GM18858 (cell line): ENCODE data around the gene L3MBTL4.
"Not testable (repeated sequence)": the region's sequence is repeated elsewhere in the genome, so short reads cannot be mapped to it uniquely, and the experiment has no call there.

Experiments used
- ATAC-seq: cut with Tn5 transposase; IDR thresholded peaks from one replicate; pipeline ENCODE4 v1.9.1; 2021; ENCODE audit not compliant: unreplicated experiment

L3MBTL4 gene

DNA sequence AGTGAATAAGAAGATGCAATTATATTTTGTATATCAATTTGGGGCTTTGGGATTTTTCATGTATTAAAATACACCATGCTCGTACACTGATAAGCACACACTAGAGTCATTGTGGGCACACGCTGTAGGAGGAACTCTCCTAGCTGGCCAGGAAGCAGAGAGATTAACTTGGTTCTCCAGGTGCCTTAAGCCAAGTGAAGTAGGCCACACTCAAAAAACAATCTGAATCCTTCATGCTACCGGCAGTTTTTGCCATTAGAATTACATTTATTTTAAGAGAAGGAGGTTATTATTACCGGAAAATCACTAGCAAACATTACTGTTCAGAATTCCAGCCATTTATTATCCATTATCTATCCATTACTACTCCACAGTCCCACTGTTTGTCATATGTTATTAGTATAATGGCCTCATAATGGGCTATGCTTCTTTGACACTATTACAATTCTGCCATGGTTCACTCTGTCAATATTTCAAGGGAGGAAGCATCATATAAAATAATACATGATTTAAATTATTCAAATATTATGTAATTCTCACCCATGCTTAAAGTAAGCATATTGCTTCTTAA lies 214.4 kb downstream of the L3MBTL4 start:
- no peak for ATAC-seq

DNA sequence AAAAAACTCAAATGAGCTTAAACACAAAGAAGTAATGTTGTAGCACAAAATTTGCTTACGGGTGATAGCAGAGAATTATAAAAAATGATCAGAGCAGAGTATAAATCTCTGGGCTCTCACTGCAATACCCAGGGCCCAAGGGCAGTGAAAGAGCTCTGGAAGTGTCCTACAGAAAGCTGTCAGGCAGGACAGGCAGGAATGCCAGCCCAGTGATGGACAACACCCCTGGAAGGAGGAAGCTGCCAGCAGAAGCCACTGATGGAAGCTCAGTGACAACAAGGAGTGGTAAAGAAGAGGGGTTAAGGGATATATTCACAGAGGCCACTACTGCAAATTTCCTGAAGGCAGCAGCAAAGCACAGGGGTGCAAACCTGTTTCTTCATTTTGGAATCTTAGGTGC lies 214.9 kb downstream of the L3MBTL4 start:
- no peak for ATAC-seq

DNA sequence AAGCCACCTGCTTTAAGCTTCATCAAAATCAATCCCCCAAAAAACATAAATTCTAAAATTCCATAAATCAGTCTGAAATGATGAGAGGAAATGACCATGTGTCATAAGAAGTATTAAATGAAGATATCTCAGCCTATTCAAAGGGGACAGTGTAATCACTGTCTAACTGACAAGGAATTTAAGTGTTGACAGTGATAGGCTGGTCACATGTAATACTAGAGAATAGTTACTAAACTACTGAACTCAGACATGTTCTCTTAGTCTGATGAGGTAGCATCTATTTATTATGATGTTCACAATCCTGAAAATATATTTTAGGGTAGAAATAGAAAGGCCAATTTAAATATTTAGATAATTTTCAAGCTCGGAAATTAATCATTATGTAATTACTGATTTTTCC lies 216.1 kb downstream of the L3MBTL4 start:
- ATAC-seq, result no peak

DNA sequence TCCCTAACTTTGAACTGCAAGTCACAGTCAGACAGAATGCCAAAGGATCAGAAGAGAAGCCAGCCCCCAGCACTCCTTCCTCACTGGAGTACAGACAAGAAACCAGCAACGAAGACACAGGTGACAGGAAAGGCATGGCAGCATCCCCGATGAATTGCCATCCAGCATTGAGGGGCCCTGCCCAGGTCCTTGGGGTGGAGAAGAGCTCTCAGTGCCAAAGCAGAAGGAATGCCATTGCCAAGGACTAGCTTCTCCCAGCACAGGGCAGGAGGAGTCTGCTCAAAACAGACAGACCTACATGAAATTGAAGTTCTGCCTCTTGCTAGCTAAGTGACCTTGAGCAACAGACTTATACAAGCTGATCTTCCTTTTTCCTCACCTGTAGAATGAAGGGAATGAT lies 220.1 kb downstream of the L3MBTL4 start:
- ATAC-seq, result no peak

DNA sequence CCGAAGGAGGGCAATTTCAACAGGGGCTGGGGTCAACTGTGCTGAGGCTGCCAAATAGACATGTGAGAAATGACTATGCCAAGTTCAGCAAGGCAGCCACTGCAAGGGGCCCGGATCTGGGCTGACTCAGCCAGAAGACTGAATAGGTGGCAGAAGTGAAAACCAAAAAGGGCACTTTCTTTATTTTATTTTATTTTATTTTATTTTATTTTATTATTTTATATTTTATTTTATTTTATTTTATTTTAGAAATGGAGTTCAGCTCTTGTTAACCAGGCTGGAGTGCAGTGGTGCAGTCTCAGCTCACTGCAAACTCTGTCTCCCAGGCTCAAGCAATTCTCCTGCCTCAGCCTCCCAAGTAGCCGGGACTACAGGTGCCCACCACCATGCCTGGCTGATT lies 228.9 kb downstream of the L3MBTL4 start:
- not testable (repeated sequence) for ATAC-seq

DNA sequence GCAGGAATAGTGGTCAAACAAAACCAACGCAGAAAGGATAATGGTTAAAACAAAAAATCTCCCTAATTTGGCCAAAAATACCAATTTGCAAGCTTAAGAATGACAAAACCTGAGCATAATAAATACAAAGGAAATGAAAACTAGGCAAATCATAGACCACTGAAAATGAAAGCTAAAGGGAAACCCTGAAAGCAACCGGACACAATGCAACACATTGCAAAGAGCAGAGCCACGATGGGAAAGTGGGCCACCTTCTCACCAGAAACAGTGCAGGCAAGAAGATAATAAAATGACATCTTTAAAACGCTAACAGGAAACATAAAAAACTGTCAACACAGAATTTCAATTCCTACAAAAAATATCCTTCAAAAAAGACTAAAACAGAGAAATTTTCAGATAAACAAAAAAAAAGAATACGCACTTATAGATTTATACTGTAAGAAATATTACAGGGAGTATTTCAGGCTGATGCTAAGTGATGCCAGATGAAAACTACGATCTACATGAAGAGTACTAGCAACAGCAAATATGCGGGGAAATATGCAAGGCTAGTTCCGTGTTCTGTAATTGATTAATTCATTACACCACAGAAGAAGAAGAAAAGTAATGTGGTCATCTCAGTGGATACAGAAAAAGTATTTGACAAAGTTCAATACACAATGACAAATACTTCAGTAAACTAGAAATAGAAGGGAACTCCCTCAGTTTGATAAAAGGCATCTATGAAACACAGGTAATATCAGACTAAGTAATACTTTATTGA lies 239.5 kb downstream of the L3MBTL4 start:
- ATAC-seq, result no peak

DNA sequence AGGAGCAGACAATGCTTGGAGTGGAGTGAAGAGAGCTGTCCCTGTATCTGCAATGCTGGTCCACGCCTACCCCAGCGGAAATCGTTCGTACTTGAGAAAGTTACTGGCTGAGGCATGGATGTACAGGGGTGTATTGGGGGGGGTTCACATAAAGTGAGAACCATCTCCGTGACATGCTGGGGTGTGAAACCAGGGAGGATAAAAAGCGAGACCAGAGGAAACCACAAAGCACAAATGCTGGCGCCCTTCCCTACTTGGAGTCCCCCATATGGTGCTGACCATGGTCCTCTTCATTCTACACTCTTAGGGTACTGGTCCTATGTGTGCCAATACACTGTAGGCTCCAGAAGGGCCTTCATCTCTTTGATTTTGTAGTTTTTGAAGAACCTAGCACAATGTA lies 244.1 kb downstream of the L3MBTL4 start:
- no peak for ATAC-seq

DNA sequence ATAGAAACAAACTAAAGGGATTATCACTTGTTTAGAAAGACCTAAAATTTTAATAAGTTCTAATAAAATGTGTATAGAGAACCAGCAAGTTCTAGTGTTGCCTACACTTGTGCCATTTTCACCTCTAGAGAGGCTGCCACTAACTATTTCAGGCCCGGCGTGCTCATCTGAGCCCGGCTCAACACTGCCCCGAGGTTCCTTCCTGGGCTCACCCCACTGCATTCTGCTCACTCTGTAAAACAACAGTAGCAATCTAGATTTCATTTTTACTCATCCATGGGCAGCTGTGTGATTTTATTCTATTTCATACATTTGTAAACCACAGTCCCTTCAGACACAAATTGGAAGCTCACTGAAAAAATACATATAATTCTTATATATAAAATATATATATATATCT lies 253.2 kb downstream of the L3MBTL4 start:
- no peak for ATAC-seq

DNA sequence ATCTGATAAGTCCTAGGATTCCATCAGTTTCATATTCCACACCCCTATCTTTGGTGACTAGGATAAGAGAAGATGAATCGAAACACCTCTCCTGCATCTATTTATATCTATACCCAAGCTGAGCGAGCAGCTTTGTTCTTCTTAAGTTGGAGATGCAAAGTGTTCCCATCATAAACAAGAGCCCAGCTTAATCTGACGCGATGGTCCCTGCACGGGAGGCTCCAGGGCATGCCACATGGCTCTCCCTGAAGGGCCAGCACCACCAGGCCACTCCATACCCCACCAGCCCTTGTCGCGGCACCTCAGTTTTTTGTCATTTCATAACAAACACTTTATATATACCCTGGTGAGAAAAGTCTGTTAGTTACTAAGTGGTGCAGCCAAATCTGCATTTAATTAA lies 255.3 kb downstream of the L3MBTL4 start:
- ATAC-seq, result no peak

DNA sequence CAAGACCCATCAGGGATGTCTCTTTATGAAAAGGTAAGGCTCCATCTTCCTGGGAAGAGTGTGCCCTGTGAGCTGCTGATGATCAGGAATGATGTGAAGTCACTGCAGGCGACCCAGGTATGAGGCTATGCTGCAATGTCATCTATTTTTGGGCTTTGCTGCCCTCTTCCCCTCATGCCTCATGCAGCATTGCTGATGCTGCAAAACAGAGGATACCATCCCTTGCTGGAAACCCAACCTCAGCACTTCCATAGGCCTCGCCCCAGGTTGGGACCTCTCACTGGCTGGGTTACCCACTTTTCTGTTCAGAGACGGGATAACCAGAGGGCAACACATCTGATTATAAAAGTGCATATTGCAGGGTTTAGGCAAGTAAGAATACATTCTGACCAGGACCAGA lies 255.8 kb downstream of the L3MBTL4 start:
- no peak for ATAC-seq

DNA sequence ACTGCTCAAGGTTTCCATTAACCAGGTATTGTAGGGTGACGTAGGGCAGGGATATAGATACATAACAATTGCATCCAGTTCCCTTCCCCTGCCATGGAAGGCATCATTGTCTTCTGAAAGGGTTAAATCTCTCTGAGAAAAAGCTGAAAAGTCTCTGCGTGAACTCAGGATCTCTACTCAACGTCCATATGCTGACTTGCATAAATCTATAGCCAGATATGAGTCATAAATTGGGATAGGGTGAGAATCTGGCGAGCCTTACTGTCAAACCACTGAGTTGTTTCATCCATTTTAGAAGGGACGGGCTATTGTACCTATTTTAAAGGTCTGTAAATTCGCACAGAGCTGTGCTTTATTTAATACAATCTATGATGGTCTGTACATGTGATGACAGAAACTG lies 258.3 kb downstream of the L3MBTL4 start:
- ATAC-seq, result no peak

DNA sequence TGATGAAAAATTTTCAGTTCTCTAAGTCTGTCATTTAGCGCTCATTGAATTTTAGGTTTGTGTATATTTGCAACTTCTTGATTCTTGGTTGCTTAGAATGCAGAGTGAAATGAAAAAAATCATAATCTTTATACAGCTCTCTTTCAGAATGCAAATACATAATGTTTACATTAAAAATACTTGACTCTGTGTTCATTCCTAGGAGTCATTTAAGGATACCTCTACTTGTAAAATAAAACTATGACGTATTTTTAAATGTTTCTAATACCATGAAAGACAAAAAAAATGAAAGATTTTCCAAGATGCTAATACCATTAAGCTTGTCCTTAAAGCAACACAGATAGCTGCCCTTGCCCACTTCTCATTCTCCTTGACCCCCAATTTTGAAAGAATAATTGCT lies 259.0 kb downstream of the L3MBTL4 start:
- no peak for ATAC-seq

DNA sequence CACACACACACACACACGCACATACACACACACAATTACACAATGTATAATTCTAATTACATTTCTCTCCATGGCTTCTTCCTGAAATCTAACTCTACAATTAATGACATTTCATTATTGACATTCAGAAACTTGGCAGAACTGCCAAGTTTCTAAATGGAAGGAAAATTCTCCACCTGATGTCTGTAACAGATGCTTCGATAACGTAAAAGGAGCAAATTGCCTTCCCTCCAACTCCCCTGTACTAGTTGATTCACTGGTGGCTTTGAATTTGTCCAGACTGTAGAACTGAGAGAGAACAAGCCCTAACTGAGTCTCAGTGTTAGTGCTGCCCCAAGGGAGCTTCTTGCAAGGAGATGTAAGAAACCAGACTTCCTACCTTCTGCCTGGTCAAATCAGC lies 264.3 kb downstream of the L3MBTL4 start:
- ATAC-seq, result no peak

DNA sequence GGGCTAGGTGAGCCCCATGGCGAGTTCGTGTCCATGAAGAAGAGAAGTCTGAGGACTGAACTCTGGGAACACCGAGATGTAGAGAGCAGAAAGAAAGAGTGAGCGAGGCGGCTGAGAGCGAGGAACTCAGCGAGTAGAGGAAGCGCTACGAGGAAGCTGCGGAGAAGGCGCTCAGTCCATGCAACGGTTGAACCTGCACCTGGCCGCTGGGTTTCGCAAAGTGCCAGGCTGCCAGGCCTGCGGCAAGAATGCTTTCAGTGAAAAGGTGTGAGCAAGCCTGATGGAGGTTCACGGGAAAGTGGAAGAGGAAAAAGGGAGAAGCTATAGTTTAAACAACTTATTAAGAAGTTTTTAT lies 268.4 kb downstream of the L3MBTL4 start:
- ATAC-seq, result no peak

DNA sequence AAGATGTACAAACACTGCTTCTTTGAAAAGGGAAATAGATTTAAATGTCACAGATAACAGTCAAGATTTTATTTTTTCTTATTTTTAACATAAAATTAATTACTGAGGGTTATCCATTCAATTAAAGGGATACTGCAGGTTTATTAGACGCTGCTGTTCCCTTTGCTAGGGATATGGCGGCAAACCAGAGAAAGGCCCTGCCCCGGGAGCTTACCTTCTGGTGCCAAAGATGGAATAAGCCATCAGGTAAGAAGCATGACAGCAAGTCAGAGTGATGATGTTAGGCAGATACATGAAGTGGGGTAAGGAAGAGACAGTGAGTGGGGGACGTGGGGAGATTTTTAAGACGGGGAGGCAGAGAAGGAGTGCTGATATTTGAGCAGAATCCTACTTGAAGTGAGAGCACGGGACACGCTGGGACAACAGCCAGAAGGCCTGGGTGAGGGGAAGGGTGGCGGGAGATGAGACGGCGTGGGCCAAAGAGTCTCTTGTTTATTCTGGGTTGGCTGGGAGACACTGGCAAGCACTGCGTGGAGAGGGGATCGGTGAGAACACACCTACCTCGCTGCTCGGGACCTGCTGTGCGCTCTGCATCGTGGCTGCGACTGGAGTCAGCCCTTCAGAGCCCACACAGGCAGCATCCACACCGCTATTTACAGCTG lies 268.9 kb downstream of the L3MBTL4 start:
- no peak for ATAC-seq

DNA sequence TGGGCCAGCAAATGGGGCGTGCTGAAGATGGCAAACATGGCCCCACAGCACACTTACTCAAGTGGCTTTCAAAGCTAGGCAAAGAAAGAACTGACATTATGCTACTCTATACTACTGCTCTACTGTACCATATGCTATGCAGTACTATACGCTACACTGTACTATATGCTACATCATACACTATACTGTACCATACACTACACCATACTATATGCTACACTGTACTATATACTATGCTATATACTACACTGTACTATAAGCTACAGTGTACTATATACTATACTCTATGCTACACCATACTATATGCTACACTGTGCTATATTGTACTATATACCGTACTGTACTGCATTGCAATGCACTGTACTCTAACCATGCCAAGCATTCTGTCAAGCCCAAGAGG lies 275.7 kb downstream of the L3MBTL4 start:
- ATAC-seq, result no peak

DNA sequence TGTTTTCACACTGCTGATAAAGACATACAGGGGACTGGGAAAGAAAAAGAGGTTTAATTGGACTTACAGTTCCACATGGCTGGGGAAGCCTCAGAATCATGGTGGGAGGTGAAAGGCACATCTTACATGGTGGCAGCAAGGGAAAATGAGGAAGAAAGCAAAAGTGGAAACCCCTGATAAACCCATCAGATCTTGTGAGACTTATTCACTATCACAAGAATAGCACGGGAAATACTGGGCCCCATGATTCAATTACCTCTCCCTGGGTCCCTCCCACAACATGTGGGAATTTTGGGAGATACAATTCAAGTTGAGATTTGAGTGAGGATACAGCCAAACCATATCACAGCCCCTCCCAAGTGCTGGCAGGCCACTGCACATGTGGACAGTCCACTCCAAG lies 278.8 kb downstream of the L3MBTL4 start:
- not testable (repeated sequence) for ATAC-seq

DNA sequence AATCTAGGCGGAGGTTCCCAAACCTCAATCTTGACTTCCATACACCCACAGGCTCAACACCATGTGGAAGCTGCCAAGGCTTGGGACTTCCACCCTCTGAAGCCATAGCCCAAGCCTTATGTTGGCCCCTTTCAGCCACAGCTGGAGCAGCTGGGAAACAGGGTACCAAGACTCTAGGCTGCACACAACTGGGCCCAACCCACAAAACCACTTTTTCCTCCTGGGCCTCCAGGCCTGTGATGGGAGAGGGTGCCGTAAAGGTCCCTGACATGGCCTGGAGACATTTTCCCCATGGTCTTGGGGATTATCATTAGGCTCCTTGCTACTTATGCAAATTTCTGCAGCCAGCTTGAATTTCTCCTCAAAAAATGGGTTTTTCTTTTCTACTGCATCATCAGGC lies 279.7 kb downstream of the L3MBTL4 start:
- ATAC-seq, result not testable (repeated sequence)

DNA sequence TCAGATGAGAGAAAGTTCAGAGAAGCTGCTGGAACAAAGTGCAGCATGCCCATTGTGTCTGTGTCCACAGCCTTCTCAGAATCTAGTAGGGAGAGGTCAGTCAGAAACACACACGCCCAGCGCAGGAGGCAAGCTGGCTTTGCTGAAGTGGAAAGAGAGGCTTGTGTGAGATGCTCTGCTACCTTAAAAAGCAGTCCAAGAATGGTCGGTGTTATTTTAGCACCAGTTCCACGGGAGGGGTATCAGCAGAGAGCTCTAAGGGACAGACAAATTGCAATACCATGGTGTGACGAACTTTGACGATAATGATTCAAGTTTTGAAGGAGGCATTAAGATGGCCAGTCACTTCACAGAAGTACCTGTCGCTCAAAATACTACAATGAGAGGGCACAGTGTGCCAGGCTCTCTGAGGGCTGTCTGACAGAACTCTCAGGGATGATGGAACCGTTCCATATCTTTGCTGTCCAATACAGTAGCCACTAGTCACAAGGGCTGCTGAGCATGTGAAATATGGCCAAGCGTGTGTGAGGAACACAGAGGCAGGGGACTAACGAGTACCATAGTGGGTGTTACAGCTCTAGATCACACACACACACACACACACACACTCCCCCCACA lies 281.9 kb downstream of the L3MBTL4 start:
- ATAC-seq, result no peak

DNA sequence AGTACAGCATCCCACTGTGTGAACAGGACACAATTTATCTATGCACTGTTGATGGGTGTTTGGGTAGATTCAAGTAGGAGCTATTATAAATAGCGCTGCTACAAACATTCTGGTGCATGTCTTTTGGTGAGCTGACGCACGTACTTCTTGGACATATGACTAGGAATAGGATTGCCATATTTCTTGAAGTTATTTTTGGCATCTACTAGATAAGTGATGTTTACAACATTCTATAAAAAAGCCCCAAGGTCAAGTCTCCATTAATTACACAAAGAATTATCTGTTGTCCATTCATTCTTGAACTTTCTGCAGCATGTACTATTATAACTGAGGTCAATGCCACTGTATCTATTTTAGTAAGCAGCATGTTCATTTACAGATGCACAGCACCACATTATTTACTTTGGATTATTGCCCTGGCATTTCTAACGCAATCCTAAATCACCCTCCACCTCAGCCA lies 293.9 kb downstream of the L3MBTL4 start:
- ATAC-seq, result no peak

DNA sequence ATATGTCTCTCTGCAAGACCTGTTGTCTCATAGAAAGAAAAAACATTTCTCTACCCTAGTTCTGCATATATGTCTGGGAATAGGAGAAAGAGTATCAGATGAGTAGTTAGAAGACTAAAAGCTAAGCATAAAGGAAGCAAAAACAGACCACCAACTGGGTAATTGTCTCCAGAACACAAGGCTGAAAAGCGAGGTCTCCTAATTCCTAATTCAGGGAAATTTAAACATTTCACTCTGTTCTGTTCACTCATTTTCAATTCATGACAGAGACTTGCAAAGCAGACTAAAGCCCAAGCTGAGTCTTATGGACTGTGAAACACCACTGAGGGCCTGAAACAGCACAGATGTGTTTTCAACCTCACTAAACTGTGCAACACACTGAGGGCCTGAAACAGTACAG lies 294.9 kb downstream of the L3MBTL4 start:
- no peak for ATAC-seq

DNA sequence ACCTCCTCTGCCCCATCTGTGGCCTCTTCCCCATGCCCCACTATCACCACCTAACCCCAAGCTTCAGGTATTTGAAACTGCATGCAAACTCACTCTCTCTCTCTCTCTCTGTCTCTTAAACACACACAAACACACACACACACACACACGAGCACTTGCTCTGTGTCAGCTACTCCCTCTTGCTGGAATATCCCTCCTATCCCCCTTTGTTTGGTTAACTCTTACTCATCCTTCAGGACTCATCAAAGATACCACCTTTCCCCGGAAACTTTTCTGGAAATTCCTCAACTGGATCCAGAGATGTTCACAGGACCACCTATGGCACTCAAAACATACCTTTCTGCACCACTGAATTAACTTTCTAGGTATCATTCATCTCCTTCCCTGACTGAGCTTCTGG lies 296.6 kb downstream of the L3MBTL4 start:
- no peak for ATAC-seq
